Midbrain (tissue), 1 donor: Measurements from ENCODE around the gene C13orf42.
A peak's percentile ranks its signal among the peaks of the same experiment; 100 is the strongest.
"Not testable (repeated sequence)": the region's sequence is repeated elsewhere in the genome, so short reads cannot be mapped to it uniquely, and the experiment has no call there.

Experiments used
- DNase-seq: peaks from one replicate; lab custom pipeline; 2025; lab: John Stamatoyannopoulos, UW

C13orf42 gene

GRCh38 chr13:51120873-51121272, 9.8 kb upstream of the C13orf42 start:
- DNase-seq: not testable (repeated sequence)

- no peak for DNase-seq
Measured at GRCh38 chr13:51118809-51119431, 7.8 kb upstream of the C13orf42 start.

GRCh38 chr13:51113969-51114368, 2.9 kb upstream of the C13orf42 start:
- DNase-seq: no peak

- DNase-seq: no peak
Measured at GRCh38 chr13:51113186-51113881, 2.3 kb upstream of the C13orf42 start.

- no peak for DNase-seq
Measured at GRCh38 chr13:51112771-51113170, 1.7 kb upstream of the C13orf42 start.

GRCh38 chr13:51111997-51112396, 923 bp upstream of the C13orf42 start:
- DNase-seq: no peak

- no peak for DNase-seq
Measured at GRCh38 chr13:51107996-51108395, 3.1 kb downstream of the C13orf42 start.

- no peak for DNase-seq
Measured at GRCh38 chr13:51105046-51105445, 6.0 kb downstream of the C13orf42 start.

GRCh38 chr13:51101636-51102235, 9.3 kb downstream of the C13orf42 start:
- DNase-seq: no peak

- no peak for DNase-seq
Measured at GRCh38 chr13:51097353-51098043, 13.6 kb downstream of the C13orf42 start.

- no peak for DNase-seq
Measured at GRCh38 chr13:51096131-51096530, 14.9 kb downstream of the C13orf42 start.

- DNase-seq: no peak
Measured at GRCh38 chr13:51093574-51093973, 17.5 kb downstream of the C13orf42 start.

GRCh38 chr13:51091839-51092238, 19.2 kb downstream of the C13orf42 start:
- DNase-seq: no peak

GRCh38 chr13:51083706-51084105, 27.4 kb downstream of the C13orf42 start:
- no peak for DNase-seq

GRCh38 chr13:51080478-51081065, 30.5 kb downstream of the C13orf42 start:
- not testable (repeated sequence) for DNase-seq

- DNase-seq: no peak
Measured at GRCh38 chr13:51071493-51071892, 39.6 kb downstream of the C13orf42 start.

GRCh38 chr13:51070005-51070649, 40.9 kb downstream of the C13orf42 start:
- DNase-seq: peak; percentile 86

- no peak for DNase-seq
Measured at GRCh38 chr13:51068501-51068900, 42.6 kb downstream of the C13orf42 start.

GRCh38 chr13:51067706-51068105, 43.4 kb downstream of the C13orf42 start:
- no peak for DNase-seq

GRCh38 chr13:51067210-51067701, 43.8 kb downstream of the C13orf42 start:
- no peak for DNase-seq

- DNase-seq: no peak
Measured at GRCh38 chr13:51066091-51066831, 44.8 kb downstream of the C13orf42 start.
